Activated CD8-positive, alpha-beta memory T cell treated with anti-CD3 and anti-CD28 coated beads, Interleukin-2, amount 50 U/mL, for 24 hours (primary cell): ENCODE measurements around the gene ZBTB38.

Source experiments
- DNase-seq: peaks from one replicate; pipeline ENCODE4 v3.0.0-alpha.2; 2020; ENCODE audit errors: extremely low read depth

Gene ZBTB38

DNA sequence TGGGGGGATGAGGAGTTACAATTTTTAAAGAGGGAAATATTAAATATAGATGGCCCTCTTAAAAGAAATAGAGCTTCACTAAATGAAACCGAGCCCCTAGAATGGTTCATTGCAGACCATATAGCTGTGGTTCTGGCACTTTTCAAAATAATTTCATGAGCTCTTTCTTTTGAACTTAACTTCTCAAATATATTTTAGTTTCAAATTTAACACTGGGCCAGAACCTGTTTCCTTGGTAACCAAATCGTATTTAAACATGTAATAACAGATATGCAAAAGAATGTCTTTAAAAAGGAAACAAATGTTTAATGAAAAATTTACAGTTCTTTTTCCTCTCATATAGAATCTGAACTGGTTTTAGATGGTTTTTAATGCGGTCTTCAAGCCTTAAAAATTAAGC is 20.1 kb downstream of the ZBTB38 start:
- no peak for DNase-seq

- no peak for DNase-seq
Observed at GRCh38 chr3:141388823-141389621, 20.7 kb downstream of the ZBTB38 start.

GRCh38 chr3:141389703-141390102 is 21.4 kb downstream of the ZBTB38 start:
- no peak for DNase-seq

DNA sequence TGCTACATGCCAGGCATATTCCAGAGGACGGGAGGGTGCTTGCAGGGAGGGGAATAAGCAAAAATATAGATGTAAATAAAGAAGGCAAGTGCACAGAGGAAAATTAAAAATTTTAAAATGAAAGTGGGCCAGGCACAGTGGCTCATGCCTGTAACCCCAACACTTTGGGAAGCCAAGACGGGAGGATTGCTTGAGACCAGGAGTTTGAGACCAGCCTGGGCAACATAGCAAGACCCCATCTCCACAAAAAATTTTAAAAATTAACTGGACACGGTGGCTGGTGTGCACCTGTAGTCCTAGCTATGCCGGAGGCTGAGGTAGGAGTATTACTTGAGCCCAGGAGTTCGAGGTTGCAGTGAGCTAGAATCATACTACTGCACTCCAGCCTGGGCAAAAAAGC is 22.4 kb downstream of the ZBTB38 start:
- DNase-seq: no peak

- no peak for DNase-seq
Observed at GRCh38 chr3:141391298-141391990, 23.1 kb downstream of the ZBTB38 start.

- no peak for DNase-seq
Observed at GRCh38 chr3:141391991-141392316, 23.6 kb downstream of the ZBTB38 start.

GRCh38 chr3:141392416-141392815 is 24.1 kb downstream of the ZBTB38 start:
- DNase-seq: no peak

- DNase-seq: no peak
Observed at GRCh38 chr3:141392897-141393734, 24.8 kb downstream of the ZBTB38 start.

- no peak for DNase-seq
Observed at GRCh38 chr3:141393735-141394076, 25.4 kb downstream of the ZBTB38 start.

DNA sequence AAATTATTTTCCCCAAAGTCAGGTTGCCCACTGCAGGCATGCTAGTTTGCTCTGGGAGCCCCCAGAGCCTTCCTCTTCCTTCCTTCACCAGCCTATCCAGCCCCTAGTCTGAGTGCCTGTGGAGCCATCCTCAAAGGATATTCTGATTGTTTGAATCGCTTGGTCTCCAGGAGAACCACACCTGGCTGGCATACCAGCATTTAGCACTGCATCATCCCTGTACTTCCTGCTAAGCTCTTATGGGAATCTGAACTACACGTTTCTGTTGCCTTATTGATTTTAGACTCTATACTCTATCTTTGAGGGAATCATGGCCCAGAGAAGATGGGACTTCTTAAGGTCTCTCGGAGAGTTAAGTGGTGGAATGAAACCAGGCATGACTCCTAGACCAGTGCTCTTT is 26.3 kb downstream of the ZBTB38 start:
- no peak for DNase-seq

DNA sequence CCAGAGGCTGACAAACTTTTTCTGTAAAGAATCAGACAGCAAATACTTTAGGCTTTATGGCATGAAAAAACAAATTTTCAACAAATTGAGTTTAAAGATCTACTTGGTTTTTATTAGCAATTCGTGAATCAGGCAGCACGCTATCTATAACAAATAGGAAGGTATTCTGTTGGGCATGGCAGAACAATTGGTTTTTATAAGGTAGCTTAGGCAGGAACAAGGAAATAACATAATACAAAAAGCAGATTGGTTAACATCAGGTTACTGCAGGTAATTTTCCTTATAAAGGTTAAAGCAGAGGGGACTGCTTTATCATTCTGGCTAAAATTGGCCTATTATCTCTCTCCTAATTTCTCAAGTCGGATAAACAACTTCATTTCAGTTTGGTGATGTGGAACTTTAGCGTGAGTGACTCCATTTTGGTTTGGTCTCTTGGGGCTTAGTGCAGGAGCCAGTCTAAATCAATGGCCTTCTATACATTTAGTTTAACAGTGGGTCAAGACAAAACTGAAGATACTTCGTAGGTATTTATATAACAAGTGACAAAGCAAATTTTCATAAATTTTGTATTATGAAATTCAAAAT is 26.8 kb downstream of the ZBTB38 start:
- no peak for DNase-seq

GRCh38 chr3:141397996-141398395 is 29.7 kb downstream of the ZBTB38 start:
- no peak for DNase-seq

DNA sequence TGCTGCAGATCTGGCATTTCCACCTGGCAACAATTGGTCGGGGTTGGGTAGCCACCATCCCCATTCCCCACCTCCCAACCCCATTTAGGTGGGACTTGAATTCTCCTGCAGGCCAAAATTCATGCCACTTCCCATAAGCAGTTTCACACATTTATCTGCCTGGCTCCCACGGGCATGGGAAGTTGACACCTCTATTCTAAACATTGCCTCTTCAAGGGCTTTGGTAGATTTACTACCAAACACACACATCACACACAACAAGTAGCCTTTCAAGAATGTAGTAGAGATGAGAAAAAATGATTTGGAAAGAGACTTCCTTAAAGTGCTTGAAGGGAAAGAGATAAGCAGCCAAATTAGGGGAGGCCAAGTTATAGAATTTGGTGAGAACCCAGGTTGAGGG is 30.9 kb downstream of the ZBTB38 start:
- no peak for DNase-seq

DNA sequence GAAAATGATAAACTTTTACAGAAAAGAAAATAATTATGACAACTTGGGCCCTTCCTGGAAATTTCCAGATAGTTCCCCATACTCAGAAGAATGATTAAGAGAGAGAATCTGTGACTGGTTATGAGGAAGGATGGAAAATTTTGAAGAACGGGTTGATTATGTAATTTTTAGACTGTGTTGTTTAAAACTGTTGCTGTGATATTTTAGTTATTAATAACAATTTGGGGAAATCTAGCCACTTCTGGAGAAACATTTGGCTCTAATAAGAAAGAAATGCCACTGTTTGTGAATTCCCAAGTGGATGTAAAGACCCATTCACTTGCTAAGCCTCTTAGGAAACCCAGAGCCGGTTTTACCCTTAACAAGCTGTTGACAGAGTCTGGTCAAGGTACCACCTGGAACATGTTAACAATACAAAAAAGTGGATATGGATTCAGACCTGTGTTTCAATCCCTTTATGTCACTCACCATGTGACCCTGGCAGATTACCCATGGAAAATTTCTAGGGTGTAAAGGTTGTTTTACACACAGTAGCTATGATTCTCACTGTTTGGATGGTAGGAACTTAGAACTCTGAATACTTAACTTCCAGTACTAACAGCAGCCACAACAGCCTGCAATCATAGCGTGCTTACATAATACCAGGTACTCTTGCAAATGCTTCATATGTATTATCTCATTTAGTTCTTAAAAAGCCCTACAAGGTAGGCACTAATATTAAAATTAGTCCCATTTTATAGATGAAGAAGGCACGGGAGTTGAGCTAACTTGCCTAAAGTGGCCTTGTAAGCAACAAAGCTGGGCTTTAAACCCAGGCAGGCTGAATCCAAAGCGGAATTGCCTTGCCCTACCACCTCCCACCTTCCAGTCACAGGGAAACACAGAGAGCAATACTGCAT is 32.0 kb downstream of the ZBTB38 start:
- no peak for DNase-seq

DNA sequence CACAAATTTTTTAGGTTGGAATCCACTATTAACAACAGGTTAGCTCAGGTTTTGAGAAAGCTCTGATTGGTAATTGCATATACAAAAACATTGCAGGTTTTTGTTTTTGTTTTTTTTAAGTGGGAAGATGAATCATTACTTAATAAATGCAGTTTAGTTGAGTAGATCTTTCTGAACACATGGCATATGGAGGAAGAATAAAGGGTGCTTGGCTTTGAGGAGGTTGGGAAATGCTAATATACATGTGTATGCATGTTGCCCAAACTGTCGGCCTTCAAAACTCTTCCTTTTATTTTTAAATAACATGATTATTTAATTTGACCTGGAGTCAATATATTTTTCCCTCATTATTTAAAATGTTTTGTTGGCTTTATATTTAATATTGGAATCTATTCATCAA is 32.8 kb downstream of the ZBTB38 start:
- no peak for DNase-seq

- no peak for DNase-seq
Observed at GRCh38 chr3:141401573-141402475, 33.5 kb downstream of the ZBTB38 start.

GRCh38 chr3:141402476-141403171 is 34.3 kb downstream of the ZBTB38 start:
- no peak for DNase-seq

GRCh38 chr3:141403576-141403975 is 35.3 kb downstream of the ZBTB38 start:
- no peak for DNase-seq

DNA sequence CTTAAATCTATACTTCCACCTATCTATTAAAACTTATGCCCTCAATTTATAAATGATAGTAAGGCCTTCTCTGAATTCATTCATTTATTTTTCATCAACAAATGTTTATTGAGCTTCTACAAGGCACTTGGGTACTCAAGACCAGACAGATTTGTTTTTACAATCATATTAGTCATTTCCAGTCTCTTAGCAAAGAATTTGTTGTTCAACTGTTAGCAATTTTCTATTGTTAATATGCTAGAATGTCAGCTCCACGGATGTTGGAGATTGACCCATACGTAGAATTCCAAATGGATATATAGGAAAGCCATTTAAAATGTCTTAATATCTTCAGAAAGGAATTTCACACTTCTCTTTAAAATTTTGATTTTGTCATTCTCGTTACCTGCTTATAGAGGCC is 36.7 kb downstream of the ZBTB38 start:
- no peak for DNase-seq

DNA sequence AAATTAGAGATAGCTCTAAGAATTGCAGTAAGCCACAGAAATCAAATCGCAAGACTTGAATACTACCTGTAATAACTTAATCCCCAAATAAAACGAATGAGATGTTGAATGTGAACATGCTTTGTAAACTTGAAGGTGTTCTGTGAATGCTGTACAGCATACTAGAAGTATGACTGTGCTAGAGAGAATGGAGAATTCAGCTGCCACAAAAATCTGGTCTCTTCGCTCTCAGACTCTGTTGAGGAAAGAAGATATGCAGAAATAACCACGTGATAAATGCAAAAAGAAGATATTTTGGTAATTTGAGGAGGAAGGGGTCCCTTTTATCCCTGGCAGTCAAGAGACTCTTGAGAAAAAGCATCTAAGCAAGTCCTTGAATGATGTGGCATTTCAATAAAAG is 37.3 kb downstream of the ZBTB38 start:
- no peak for DNase-seq
